ENCODE measurements around the gene GBX1.

Gene GBX1

DNA sequence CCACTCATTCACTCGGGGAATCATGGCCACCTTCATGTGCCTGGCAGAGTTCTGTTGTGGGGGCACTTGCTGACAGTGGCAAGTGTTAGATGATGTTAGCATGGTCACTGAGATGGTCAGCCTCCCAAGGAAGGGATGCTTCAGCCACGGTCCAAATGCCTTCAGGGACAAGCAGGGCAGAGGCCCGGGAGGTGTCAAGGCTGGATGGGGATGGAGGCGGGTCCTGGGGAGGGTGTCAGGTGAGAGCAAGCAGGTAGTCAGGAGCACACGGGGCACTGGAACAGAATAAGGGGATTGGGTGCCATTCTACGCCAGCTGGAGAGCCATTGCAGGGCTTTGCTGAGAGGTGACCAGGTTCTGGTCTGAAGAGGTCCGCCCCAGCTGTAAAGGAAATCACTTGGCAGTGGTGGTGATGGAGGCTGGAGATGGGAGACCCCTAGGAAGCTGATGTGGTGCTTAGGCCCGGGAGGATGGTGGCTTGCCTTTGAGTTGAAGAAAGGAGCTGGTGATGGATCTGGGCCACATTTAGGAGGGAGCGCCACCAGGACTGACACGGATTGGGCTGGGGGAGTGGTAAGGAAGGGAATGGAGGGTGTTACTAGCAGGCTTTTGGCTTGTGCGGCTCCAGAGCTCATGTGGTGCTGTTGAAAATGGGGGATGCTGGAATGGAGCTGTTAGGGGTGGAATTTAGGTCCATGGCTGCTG, 57.1 kb downstream of the GBX1 start:
- H3K4me3 ChIP-seq (ENCODE audit: low read depth, low read length): no peak overlapping the region
- TF ChIP-seq, protein P1, sequence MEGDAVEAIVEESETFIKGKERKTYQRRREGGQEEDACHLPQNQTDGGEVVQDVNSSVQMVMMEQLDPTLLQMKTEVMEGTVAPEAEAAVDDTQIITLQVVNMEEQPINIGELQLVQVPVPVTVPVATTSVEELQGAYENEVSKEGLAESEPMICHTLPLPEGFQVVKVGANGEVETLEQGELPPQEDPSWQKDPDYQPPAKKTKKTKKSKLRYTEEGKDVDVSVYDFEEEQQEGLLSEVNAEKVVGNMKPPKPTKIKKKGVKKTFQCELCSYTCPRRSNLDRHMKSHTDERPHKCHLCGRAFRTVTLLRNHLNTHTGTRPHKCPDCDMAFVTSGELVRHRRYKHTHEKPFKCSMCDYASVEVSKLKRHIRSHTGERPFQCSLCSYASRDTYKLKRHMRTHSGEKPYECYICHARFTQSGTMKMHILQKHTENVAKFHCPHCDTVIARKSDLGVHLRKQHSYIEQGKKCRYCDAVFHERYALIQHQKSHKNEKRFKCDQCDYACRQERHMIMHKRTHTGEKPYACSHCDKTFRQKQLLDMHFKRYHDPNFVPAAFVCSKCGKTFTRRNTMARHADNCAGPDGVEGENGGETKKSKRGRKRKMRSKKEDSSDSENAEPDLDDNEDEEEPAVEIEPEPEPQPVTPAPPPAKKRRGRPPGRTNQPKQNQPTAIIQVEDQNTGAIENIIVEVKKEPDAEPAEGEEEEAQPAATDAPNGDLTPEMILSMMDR (IDR thresholded peaks at IDR 0.05; ENCODE audit: control insufficient read depth, extremely low read depth, insufficient read depth): no peak
- DNase-seq (ENCODE audit: low read depth): no peak

DNA sequence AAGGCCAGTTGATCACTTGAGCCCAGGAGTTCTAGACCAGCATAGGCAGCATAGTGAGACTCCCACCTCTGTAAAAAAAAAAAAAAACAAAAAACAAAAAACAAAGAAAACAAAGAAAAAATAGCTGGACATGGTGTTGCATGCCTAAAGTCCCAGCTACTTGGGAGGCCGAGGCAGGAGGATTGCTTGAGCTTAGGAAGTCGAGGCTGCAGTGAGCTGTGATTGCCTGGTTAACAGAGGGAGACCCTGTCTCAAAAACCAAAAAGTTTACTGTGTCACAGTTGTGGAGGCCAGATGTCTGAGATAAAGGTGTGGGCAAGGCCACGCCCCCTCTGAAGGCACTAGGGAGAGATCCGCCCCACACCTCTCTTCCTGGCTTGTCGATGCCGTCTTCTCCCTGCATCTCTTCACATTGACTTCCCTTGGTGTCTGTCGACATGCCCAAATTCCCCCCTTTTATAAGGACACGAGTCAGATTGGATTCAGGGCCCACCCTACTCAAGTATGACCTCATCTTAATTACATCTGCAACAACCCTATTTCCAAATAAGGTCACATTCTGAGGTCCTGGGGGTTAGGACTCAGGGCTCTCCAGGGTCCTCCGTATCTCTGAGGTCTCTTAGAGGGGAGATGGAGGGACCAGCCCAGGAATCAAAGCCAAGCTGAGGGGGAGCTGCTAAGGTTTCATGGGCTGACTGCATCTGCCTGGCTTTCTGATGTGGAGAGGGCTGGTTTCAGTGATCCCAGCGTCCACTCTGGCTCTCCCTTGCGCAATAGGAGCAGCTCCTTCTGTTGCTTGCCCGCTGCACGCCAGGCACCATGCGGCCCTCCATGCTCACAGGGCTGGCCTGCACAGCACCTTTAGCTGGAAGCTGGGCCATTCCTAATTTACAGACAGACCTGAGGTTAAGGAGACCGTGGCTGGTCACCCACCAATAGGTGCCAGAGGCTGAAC, 58.1 kb downstream of the GBX1 start:
- TF ChIP-seq, protein P1 (IDR thresholded peaks at IDR 0.05; ENCODE audit: control insufficient read depth, extremely low read depth, insufficient read depth): no peak
- no peak overlapping the region for H3K4me3 ChIP-seq (ENCODE audit: low read depth, low read length)
- no peak for DNase-seq (ENCODE audit: low read depth)

DNA sequence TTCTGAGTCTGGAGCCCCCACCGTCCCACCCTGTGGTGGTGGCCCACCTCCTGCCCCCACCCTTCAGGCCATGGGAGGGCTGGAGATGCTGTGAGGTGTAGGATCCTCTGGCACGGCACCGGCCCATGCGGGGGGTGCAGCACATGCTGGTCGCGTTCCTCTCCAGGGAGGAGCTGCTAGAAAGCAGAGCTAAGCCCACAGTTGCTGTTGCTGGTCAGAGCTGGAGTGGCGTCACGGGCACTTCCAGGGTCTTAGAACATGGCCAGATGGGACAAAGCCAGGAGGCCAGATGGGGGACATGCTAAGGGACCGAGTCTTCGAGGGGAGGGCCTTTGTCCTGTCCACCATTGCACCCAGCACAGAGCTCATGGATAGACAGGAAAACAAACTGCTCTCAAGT, 59.6 kb downstream of the GBX1 start:
- TF ChIP-seq, protein P1 (IDR thresholded peaks at IDR 0.05; ENCODE audit: control insufficient read depth, extremely low read depth, insufficient read depth): no peak
- DNase-seq (ENCODE audit: low read depth): no peak
- H3K4me3 ChIP-seq (ENCODE audit: low read depth, low read length): no peak overlapping the region

DNA sequence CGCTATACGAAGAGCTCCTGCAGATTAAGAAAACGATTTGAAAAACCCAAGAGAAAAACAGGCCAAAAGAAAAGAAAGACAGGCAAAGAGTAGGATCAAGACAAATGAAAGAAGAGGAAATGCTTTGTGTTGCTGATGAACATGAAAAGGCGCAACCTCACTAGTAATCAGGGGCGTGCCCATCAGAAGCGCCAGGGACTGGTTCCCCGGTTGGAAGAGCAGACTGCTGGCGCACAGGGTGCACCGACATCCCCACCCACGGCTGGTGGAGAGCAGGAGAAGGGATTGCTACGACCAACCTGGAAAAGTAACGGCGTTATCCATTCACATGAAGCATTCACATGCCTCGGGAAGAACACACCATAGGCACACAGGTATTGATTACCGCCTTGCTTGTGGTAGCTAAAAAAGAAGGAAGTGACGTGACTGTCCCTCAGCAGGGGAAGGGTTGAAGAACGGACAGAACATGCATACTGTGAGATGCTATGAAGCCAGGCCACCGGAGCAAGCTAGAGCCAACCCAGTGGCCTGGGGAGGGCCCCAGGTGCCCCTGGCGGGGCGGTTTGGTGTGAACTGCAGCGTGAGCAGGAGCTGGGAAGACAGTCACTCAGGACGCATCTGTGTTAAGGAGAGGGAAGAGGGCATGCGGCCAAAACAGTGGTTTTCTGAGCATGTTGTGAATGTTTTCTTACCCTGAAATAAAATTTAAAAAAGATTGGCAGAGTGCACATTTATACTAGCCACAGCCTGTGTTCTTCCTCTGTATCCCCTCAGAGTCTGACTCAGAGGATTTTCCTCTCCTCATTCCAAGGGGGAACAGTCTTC, 62.9 kb downstream of the GBX1 start:
- H3K4me3 ChIP-seq (ENCODE audit: low read depth, low read length): no peak overlapping the region
- DNase-seq (ENCODE audit: low read depth): no peak
- TF ChIP-seq, protein P1 (IDR thresholded peaks at IDR 0.05; ENCODE audit: control insufficient read depth, extremely low read depth, insufficient read depth): no peak

DNA sequence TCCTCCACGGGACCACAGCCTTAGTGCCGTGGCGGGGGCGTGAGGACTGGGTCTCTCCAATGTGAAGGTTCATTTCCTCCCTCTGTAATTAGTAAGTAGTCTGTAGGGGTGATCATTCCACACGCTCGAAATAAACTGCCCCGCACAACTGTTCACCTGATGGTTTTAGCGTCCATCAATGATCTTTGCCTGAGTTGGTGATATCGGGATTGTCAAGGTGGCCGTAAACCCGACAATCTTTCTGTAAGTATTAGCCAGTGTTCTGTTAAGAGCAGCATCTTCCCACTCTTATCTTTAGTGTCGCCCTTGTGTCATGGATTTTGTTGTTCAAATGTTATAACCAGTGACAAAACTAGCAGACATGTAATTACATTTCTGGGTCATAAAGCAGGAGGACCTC, 63.5 kb downstream of the GBX1 start:
- TF ChIP-seq, protein P1 (IDR thresholded peaks at IDR 0.05; ENCODE audit: control insufficient read depth, extremely low read depth, insufficient read depth): no peak
- no peak overlapping the region for H3K4me3 ChIP-seq (ENCODE audit: low read depth, low read length)
- no peak for DNase-seq (ENCODE audit: low read depth)

DNA sequence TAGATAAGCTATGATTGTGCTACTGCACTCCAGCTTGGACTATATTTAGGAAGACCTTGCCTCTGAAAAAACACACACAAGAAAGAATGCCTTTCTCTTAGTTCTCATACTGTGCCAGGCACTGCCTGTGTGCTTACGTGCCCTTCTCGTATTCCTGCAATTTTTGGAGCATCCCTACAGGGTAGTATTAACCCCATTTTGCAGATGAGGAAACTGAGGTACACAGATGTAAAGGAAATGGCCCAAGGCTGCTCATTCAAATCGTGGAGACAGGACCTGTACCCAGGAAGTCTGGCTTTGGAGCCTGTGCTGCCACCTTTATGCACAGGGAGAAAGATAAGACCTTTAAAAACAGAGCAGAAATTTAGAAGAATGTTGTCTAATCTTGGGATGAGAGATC, 64.5 kb downstream of the GBX1 start:
- no peak for DNase-seq (ENCODE audit: low read depth)
- no peak overlapping the region for H3K4me3 ChIP-seq (ENCODE audit: low read depth, low read length)
- TF ChIP-seq, protein P1 (IDR thresholded peaks at IDR 0.05; ENCODE audit: control insufficient read depth, extremely low read depth, insufficient read depth): no peak

Data from LNCaP clone FGC (cell line).